DMS114 treated with DMSO at 0.1 percent for 48 hours (cell line): ENCODE measurements around the gene CIAPIN1.

Source experiments
- DNase-seq: peaks from one replicate; lab custom pipeline; 2025; ENCODE audit not compliant: unreplicated experiment; lab: John Stamatoyannopoulos, UW

The CIAPIN1 gene

GRCh38 chr16:57476546-57477410 lies 29.6 kb upstream of the CIAPIN1 start:
- no peak for DNase-seq

- DNase-seq = no peak
These were observed 28.6 kb upstream of the CIAPIN1 start for GRCh38 chr16:57475711-57476339.

GRCh38 chr16:57474671-57475661 lies 27.8 kb upstream of the CIAPIN1 start:
- DNase-seq = no peak

GRCh38 chr16:57473906-57474305 lies 26.7 kb upstream of the CIAPIN1 start:
- DNase-seq = no peak

GRCh38 chr16:57473176-57473840 lies 26.1 kb upstream of the CIAPIN1 start:
- no peak for DNase-seq

- no peak for DNase-seq
These were observed 25.5 kb upstream of the CIAPIN1 start for GRCh38 chr16:57472665-57473060.

- peak; percentile 16 for DNase-seq
These were observed 24.9 kb upstream of the CIAPIN1 start for GRCh38 chr16:57471852-57472664.

- no peak for DNase-seq
These were observed 24.0 kb upstream of the CIAPIN1 start for GRCh38 chr16:57471209-57471608.

- no peak for DNase-seq
These were observed 23.5 kb upstream of the CIAPIN1 start for GRCh38 chr16:57470711-57471110.

- DNase-seq = no peak
These were observed 22.8 kb upstream of the CIAPIN1 start for GRCh38 chr16:57469917-57470470.

- DNase-seq = no peak
These were observed 21.9 kb upstream of the CIAPIN1 start for GRCh38 chr16:57469046-57469445.

GRCh38 chr16:57468346-57468745 lies 21.2 kb upstream of the CIAPIN1 start:
- DNase-seq = no peak

GRCh38 chr16:57464523-57464922 lies 17.3 kb upstream of the CIAPIN1 start:
- DNase-seq = no peak

GRCh38 chr16:57462978-57463362 lies 15.8 kb upstream of the CIAPIN1 start:
- DNase-seq = no peak

- DNase-seq = peak; percentile 83
These were observed 15.2 kb upstream of the CIAPIN1 start, which contains the start of gene POLR2C for GRCh38 chr16:57462209-57462977. POLR2C (plus strand) TSS chr16:57462679; CDS start chr16:57462725, 46 bp downstream.

- DNase-seq = no peak
These were observed 4.8 kb upstream of the CIAPIN1 start for GRCh38 chr16:57452021-57452420.

GRCh38 chr16:57446531-57447185 lies 527 bp downstream of the CIAPIN1 start:
- DNase-seq = peak; percentile 25

- DNase-seq = no peak
These were observed 1.7 kb downstream of the CIAPIN1 start for GRCh38 chr16:57445510-57445909.
